Ectodermal cell (in vitro differentiated cells): ENCODE measurements around the gene RAB34.
"Not testable (repeated sequence)": the region's sequence is repeated elsewhere in the genome, so short reads cannot be mapped to it uniquely, and the experiment has no call there.

Experiments
- H3K27ac ChIP-seq: 2 replicates; pipeline ENCODE4 v1.7.0; 2013; ENCODE audit warnings: mild to moderate bottlenecking, low read depth, low read length; ENCODE audit not compliant: insufficient read depth, poor library complexity, severe bottlenecking
- H3K27me3 ChIP-seq: 2 replicates; pipeline ENCODE4 v1.7.0; 2013; ENCODE audit warnings: mild to moderate bottlenecking, low read length; ENCODE audit not compliant: insufficient read depth, control insufficient read depth, poor library complexity, severe bottlenecking
- H3K36me3 ChIP-seq: one replicate; pipeline ENCODE4 v1.7.0; 2013; ENCODE audit warnings: low read length; ENCODE audit not compliant: control insufficient read depth, insufficient read depth
- H3K4me1 ChIP-seq: one replicate; pipeline ENCODE4 v1.7.0; 2013; ENCODE audit warnings: low read length; ENCODE audit not compliant: control insufficient read depth, insufficient read depth
- H3K4me3 ChIP-seq: 2 replicates; pipeline ENCODE4 v1.7.0; 2013; ENCODE audit warnings: low read depth, low read length, control low read depth; ENCODE audit not compliant: insufficient read depth
- H3K9me3 ChIP-seq: 2 replicates; pipeline ENCODE4 v1.7.0; 2013; ENCODE audit warnings: mild to moderate bottlenecking, low read length, moderate library complexity; ENCODE audit not compliant: control insufficient read depth
- WGBS, 2 experiments: methylation state at CpG; one replicate each; pipeline ENCODE4 v1.1.7; 2013; ENCODE audit warnings: missing lambda C conversion rate in 2 of 2; 5-methylcytosine and 5-hydroxymethylcytosine counted together

Gene RAB34

GRCh38 chr17:28737770-28738679, 20.4 kb upstream of the RAB34 start:
- 93 to 94% methylated on average over 22 of the region's 22 CpGs for WGBS, 2 experiments
- Histone ChIP-seq H3K4me1 (peaks cover 3% of the 10 kb centered on the region), H3K9me3 (no peaks in the 10 kb centered on the region), H3K27me3 (no peaks in the 10 kb centered on the region), H3K27ac (no peak overlapping the region), H3K4me3 (no peak overlapping the region), H3K36me3 (no peaks in the 10 kb centered on the region)

- Histone ChIP-seq H3K36me3 (no peaks in the 10 kb centered on the region), H3K9me3 (no peaks in the 10 kb centered on the region), H3K27me3 (no peaks in the 10 kb centered on the region), H3K4me1 (no peaks in the 10 kb centered on the region), H3K27ac (no peak overlapping the region), H3K4me3 (no peak overlapping the region)
- 95 to 96% methylated on average over 12 of the region's 12 CpGs for WGBS, 2 experiments
These were observed 19.6 kb upstream of the RAB34 start for GRCh38 chr17:28737316-28737715.

GRCh38 chr17:28735913-28736769, 18.5 kb upstream of the RAB34 start:
- H3K4me1 ChIP-seq, H3K9me3 ChIP-seq, H3K4me3 ChIP-seq, H3K27me3 ChIP-seq, H3K27ac ChIP-seq, H3K36me3 ChIP-seq: not testable (repeated sequence)
- WGBS, 2 experiments: 95 to 98% methylated on average over 4 of the region's 8 CpGs

GRCh38 chr17:28735242-28735722, 17.6 kb upstream of the RAB34 start:
- Histone ChIP-seq H3K9me3 (no peaks in the 10 kb centered on the region), H3K4me3 (no peak overlapping the region), H3K36me3 (no peaks in the 10 kb centered on the region), H3K4me1 (no peaks in the 10 kb centered on the region), H3K27ac (no peak overlapping the region), H3K27me3 (no peaks in the 10 kb centered on the region)
- WGBS, 2 experiments: 86 to 93% methylated on average over 5 of the region's 5 CpGs

- H3K9me3 ChIP-seq: no peaks in the 10 kb centered on the region
- no peaks in the 10 kb centered on the region for H3K4me1 ChIP-seq
- WGBS, 2 experiments: 95 to 96% methylated on average over 10 of the region's 10 CpGs
- H3K27ac ChIP-seq: no peak overlapping the region
- H3K4me3 ChIP-seq: no peak overlapping the region
- no peaks in the 10 kb centered on the region for H3K27me3 ChIP-seq
- H3K36me3 ChIP-seq: no peaks in the 10 kb centered on the region
These were observed 17.1 kb upstream of the RAB34 start for GRCh38 chr17:28734712-28735241.

GRCh38 chr17:28733346-28733745, 15.7 kb upstream of the RAB34 start:
- H3K27me3 ChIP-seq: no peaks in the 10 kb centered on the region
- no peaks in the 10 kb centered on the region for H3K36me3 ChIP-seq
- 57 to 100% methylated on average over 1 of the region's 1 CpG for WGBS, 2 experiments
- H3K4me3 ChIP-seq: no peak overlapping the region
- H3K4me1 ChIP-seq: no peaks in the 10 kb centered on the region
- no peaks in the 10 kb centered on the region for H3K9me3 ChIP-seq
- no peak overlapping the region for H3K27ac ChIP-seq

GRCh38 chr17:28729950-28730330, 12.3 kb upstream of the RAB34 start:
- Histone ChIP-seq H3K36me3 (no peaks in the 10 kb centered on the region), H3K9me3 (no peaks in the 10 kb centered on the region), H3K27ac (no peak overlapping the region), H3K4me3 (no peak overlapping the region), H3K4me1 (peaks cover 9% of the 10 kb centered on the region), H3K27me3 (no peaks in the 10 kb centered on the region)
- WGBS, 2 experiments: 93% methylated on average over 11 of the region's 11 CpGs

- WGBS, 2 experiments: 1% methylated on average over 64 of the region's 64 CpGs
- peak within 1 kb of the TSS; percentile 83 for H3K4me3 ChIP-seq
- peaks cover 14% of the 10 kb centered on the region for H3K4me1 ChIP-seq
- H3K9me3 ChIP-seq: no peaks in the 10 kb centered on the region
- H3K27ac ChIP-seq: peak within 1 kb of the TSS; percentile 93
- H3K27me3 ChIP-seq: no peaks in the 10 kb centered on the region
- peaks cover 3% of the 10 kb centered on the region for H3K36me3 ChIP-seq
These were observed 10.9 kb upstream of the RAB34 start, which contains the start of gene NEK8 for GRCh38 chr17:28728364-28729200. TSS of gene NEK8 (plus strand) at chr17:28728788. CDS start at chr17:28728814, 26 bp downstream.

GRCh38 chr17:28726627-28727491, 9.2 kb upstream of the RAB34 start:
- peaks cover 20% of the 10 kb centered on the region for H3K36me3 ChIP-seq
- H3K27me3 ChIP-seq: no peaks in the 10 kb centered on the region
- WGBS, 2 experiments: 0% methylated on average over 57 of the region's 57 CpGs
- no peaks in the 10 kb centered on the region for H3K9me3 ChIP-seq
- peak overlapping the region; percentile 83 for H3K4me3 ChIP-seq
- peaks cover 27% of the 10 kb centered on the region for H3K4me1 ChIP-seq
- peak overlapping the region; percentile 93 for H3K27ac ChIP-seq
